AG09309 (cell line): ENCODE measurements around the gene HOXB8.

ENCODE experiments used
- DNase-seq: peaks from one replicate; pipeline ENCODE4 v3.0.0-alpha.2; 2010; ENCODE audit warnings: low read depth
- H3K4me3 ChIP-seq: 2 replicates; pipeline ENCODE4 v1.5.1; 2011; ENCODE audit warnings: mild to moderate bottlenecking, low read depth, low read length, moderate library complexity; ENCODE audit not compliant: control insufficient read depth
- CTCF ChIP-seq: IDR thresholded peaks from 2 replicates; pipeline ENCODE4 v1.5.1; 2011; ENCODE audit warnings: mild to moderate bottlenecking, low read depth, low read length, inconsistent platforms; ENCODE audit not compliant: insufficient read depth, control insufficient read depth; ENCODE audit errors: missing control alignments

The HOXB8 gene

GRCh38 chr17:48646183-48647102, 31.4 kb upstream of the HOXB8 start:
- TF ChIP-seq CTCF = no peak
- DNase-seq = no peak
- no peak overlapping the region for H3K4me3 ChIP-seq

GRCh38 chr17:48645639-48646182, 30.6 kb upstream of the HOXB8 start:
- no peak for DNase-seq
- no peak overlapping the region for H3K4me3 ChIP-seq
- no peak for TF ChIP-seq CTCF

- DNase-seq = no peak
- TF ChIP-seq CTCF = no peak
- H3K4me3 ChIP-seq = no peak overlapping the region
Measured at GRCh38 chr17:48644910-48645557, 29.9 kb upstream of the HOXB8 start.

GRCh38 chr17:48644159-48644558, 29.1 kb upstream of the HOXB8 start:
- TF ChIP-seq CTCF = no peak
- no peak for DNase-seq
- no peak overlapping the region for H3K4me3 ChIP-seq

DNA sequence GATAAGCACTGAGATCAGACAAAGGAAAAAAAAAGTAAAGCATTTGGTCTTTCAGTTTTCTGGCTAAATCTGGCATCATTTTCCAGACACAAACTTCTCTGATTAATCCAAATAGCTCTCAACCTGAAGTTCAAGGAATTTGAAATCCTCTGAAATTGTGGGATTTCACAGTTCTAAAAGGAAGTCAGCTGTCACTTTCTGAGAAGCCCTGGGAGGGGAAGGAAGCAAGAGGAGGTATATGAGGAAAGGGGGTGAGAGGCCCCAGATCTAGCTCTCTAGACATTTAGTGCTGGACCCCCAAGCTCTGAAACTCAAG, 28.6 kb upstream of the HOXB8 start:
- TF ChIP-seq CTCF = no peak
- no peak overlapping the region for H3K4me3 ChIP-seq
- no peak for DNase-seq

GRCh38 chr17:48642843-48643696, 28.0 kb upstream of the HOXB8 start:
- H3K4me3 ChIP-seq = no peak overlapping the region
- DNase-seq = no peak
- TF ChIP-seq CTCF = no peak
